Peyer's patch (tissue), 4 donors: ENCODE measurements around the gene DDX10.

Experiments
- CTCF ChIP-seq, 6 experiments: fragments of 450-650 bp in 4 of 6; fragments of 200-600 bp in 2 of 6; sonication (generic) in 1 of 6; IDR thresholded peaks; one replicate each; pipeline ENCODE4 v1.5.1; 2017 to 2019; ENCODE audit warnings: antibody characterized with exemption in 6 of 6, mild to moderate bottlenecking in 3 of 6, moderate library complexity in 1 of 6
- POLR2A ChIP-seq, 2 donors: fragments of 450-650 bp; IDR thresholded peaks; one replicate each; pipeline ENCODE4 v1.5.1; 2017; ENCODE audit warnings: antibody characterized with exemption in 2 of 2, mild to moderate bottlenecking in 2 of 2, moderate library complexity in 2 of 2

GRCh38 chr11:108854346-108854745 is 189.5 kb downstream of the DDX10 start:
- TF ChIP-seq CTCF (IDR thresholded peaks at IDR 0.05) = no peak
- no peak for TF ChIP-seq POLR2A (IDR thresholded peaks at IDR 0.05)
